ENCODE results near the gene COL7A1. TPM values are rescaled to one million over a fixed set of nuclear protein-coding genes. Genes with fewer than 3 reads are reported as not detected.

Gene COL7A1
- total RNA-seq, 2 experiments from 2014 or later = 1.6 to 2.2 TPM

DNA sequence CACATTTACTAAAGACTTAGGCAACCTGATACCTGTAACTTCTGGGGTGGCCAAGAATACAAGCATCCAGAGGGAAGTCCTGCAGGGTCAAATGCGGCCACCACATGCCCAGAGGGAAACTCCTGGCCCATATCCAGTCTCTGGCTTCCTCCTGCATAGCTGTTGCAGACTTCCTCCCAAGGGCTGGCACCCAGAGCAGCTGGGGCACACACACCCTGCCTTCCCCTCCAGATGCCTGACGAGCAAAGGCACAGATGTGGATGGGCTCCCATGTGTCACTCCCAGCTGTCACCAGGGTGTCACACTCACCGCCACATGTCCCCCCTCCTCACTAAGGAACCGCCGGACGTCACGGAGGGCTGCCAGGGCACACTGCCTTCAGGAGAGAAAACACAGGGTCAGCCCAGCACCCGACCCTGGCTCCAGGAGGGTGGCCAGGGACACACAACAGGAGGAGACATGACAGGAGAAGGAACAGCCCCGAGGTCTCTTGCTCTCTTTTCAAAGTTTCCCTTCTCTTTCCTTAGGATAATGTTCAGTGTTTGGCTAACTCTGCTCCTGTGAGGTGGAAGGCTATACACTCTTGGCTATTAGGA is 51.8 kb downstream of the COL7A1 start:
- Mint-ChIP-seq H3K36me3 (ENCODE audit: low read depth) (peaks cover 51% of the 10 kb centered on the region), H3K4me1 (ENCODE audit: low read depth) (no peaks in the 10 kb centered on the region), H3K27me3 (no peaks in the 10 kb centered on the region), H3K27ac (no peak overlapping the region), H3K4me3 (no peak overlapping the region), H3K9me3 (no peaks in the 10 kb centered on the region)
- ChIA-PET POLR2A (no interaction called here), CTCF (interaction anchor here (2.4 kb wide), 1 partner anchor 107 kb away, joined by 17 read pairs; no protein-coding TSS in a partner anchor)
- no peak for DNase-seq
- intact Hi-C loops (cut with micrococcal nuclease) = loop anchor here (10.0 kb wide), 1 partner anchor 269 kb away; no protein-coding TSS in a partner anchor
- TF ChIP-seq, protein P1, sequence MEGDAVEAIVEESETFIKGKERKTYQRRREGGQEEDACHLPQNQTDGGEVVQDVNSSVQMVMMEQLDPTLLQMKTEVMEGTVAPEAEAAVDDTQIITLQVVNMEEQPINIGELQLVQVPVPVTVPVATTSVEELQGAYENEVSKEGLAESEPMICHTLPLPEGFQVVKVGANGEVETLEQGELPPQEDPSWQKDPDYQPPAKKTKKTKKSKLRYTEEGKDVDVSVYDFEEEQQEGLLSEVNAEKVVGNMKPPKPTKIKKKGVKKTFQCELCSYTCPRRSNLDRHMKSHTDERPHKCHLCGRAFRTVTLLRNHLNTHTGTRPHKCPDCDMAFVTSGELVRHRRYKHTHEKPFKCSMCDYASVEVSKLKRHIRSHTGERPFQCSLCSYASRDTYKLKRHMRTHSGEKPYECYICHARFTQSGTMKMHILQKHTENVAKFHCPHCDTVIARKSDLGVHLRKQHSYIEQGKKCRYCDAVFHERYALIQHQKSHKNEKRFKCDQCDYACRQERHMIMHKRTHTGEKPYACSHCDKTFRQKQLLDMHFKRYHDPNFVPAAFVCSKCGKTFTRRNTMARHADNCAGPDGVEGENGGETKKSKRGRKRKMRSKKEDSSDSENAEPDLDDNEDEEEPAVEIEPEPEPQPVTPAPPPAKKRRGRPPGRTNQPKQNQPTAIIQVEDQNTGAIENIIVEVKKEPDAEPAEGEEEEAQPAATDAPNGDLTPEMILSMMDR (IDR thresholded peaks at IDR 0.05) = no peak
- ATAC-seq = no peak

DNA sequence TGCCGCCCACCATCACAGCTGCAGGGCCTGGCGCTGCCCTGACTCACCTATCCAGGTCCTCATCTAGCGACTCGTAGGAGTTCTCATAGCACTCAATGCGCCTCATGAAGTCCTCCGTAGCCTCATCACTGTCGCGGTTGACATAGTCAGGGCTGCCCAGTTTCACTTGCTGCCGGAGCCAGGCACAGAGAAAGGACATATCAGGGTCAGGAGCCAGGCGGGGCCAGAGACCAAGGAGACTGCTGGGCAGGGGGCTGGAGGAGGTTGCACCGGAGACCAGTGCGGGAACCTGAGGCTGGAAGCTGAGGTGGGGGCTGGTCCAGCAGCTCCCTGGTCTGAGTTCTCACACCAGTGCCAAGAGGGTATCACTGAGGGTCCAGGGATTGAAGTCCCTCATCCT is 56.7 kb downstream of the COL7A1 start:
- no peaks in the 10 kb centered on the region for H3K27me3 Mint-ChIP-seq
- H3K4me3 Mint-ChIP-seq = no peak overlapping the region
- intact Hi-C loops (cut with micrococcal nuclease) = no loop called here
- DNase-seq = no peak
- TF ChIP-seq, protein P1 (IDR thresholded peaks at IDR 0.05) = no peak
- H3K4me1 Mint-ChIP-seq (ENCODE audit: low read depth) = no peaks in the 10 kb centered on the region
- ATAC-seq = no peak
- POLR2A ChIA-PET = no interaction called here
- H3K36me3 Mint-ChIP-seq (ENCODE audit: low read depth) = peaks cover 58% of the 10 kb centered on the region
- no peak overlapping the region for H3K27ac Mint-ChIP-seq
- CTCF ChIA-PET = interaction anchor here (1.3 to 1.4 kb wide), 2 partner anchors 11 to 102 kb away, joined by 4 read pairs; no protein-coding TSS in a partner anchor
- H3K9me3 Mint-ChIP-seq = no peaks in the 10 kb centered on the region

DNA sequence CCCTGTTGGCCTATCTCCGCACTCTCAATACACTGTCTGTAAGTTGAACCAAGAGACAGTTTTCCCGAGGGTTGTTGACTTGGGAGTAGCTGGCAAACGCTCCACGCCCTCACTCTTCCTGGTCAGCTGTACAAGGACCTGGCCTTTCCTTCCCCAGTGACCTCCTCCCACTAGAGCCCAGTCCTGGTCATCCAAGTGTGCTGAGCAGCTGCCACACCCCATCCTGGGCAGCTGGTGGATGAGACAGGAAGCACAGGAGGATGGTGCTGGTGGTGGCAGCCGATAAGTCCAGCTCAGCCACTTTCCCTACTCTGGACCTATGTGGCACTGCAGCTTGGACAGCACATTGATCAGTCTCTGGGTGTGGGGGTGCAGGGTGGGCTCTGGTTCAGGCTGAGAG is 58.3 kb downstream of the COL7A1 start:
- POLR2A ChIA-PET = interaction anchor here (0.6 to 1.0 kb wide), 3 partner anchors 19 to 89 kb away, joined by 3 to 5 read pairs (median 4); no protein-coding TSS in a partner anchor
- Mint-ChIP-seq H3K9me3 (no peaks in the 10 kb centered on the region), H3K4me3 (no peak overlapping the region), H3K27me3 (no peaks in the 10 kb centered on the region), H3K27ac (no peak overlapping the region), H3K36me3 (ENCODE audit: low read depth) (peaks cover 61% of the 10 kb centered on the region), H3K4me1 (ENCODE audit: low read depth) (no peaks in the 10 kb centered on the region)
- TF ChIP-seq, protein P1 (IDR thresholded peaks at IDR 0.05) = no peak
- CTCF ChIA-PET = interaction anchor here (1.2 to 1.4 kb wide), 5 partner anchors 13 to 101 kb away, joined by 3 to 6 read pairs (median 4); no protein-coding TSS in a partner anchor
- intact Hi-C loops (cut with micrococcal nuclease) = no loop called here
- ATAC-seq (no peak), DNase-seq (no peak)

DNA sequence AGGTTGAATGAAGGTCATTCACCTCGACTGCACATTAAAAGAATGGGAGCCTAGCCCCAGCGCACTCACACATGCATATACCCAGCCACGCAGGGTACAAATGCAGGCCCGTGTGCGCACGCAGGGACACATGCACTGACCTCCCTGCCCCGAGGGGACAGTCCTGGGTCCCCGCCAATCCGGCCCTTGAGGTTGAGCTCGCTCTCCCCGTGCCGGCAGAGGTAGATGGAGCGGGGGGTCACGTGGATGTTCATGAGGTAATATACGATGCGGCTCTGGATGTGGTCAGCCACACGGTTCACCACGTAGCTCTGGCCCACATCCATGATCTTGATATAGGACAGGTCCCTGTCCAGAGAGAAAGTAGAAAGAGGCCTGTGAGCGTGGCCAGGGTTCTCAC is 59.0 kb downstream of the COL7A1 start:
- Mint-ChIP-seq H3K9me3 (no peaks in the 10 kb centered on the region), H3K27me3 (no peaks in the 10 kb centered on the region), H3K27ac (no peak overlapping the region), H3K4me1 (ENCODE audit: low read depth) (no peaks in the 10 kb centered on the region), H3K36me3 (ENCODE audit: low read depth) (peaks cover 64% of the 10 kb centered on the region), H3K4me3 (no peak overlapping the region)
- ChIA-PET CTCF (interaction anchor here (1.3 kb wide), 1 partner anchor 13 kb away, joined by 6 read pairs; no protein-coding TSS in a partner anchor), POLR2A (interaction anchor here (0.6 kb wide), 1 partner anchor 20 kb away, joined by 5 read pairs; no protein-coding TSS in a partner anchor)
- TF ChIP-seq, protein P1 (IDR thresholded peaks at IDR 0.05) = no peak
- ATAC-seq (no peak), DNase-seq (no peak)
- intact Hi-C loops (cut with micrococcal nuclease) = no loop called here

DNA sequence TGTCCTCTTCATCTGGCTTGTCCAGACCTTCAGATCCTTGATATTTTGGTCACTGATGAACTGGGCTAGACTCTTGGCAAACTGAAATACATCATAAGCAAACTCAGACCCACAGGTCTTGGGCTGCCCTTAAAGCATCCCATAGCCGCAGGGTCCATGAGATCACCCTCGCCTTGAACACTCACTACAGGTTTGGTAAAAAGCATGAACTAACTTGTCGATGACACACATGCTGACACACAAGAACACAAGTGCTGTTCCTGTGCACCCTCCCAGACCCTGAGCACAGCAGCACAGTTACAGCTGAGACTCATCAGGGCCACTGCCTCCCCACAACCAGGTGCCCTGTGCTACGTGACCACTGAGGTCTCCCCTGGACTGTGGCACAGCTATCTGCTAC is 59.6 kb downstream of the COL7A1 start:
- intact Hi-C loops (cut with micrococcal nuclease) = no loop called here
- CTCF ChIA-PET = interaction anchor here (1.3 kb wide), 1 partner anchor 14 kb away, joined by 6 read pairs; no protein-coding TSS in a partner anchor
- POLR2A ChIA-PET = no interaction called here

More for the DNA sequence above, 59.6 kb downstream of the COL7A1 start:
- Mint-ChIP-seq H3K36me3 (ENCODE audit: low read depth) (peaks cover 64% of the 10 kb centered on the region), H3K9me3 (no peaks in the 10 kb centered on the region), H3K27me3 (no peaks in the 10 kb centered on the region), H3K4me1 (ENCODE audit: low read depth) (no peaks in the 10 kb centered on the region), H3K27ac (no peak overlapping the region), H3K4me3 (no peak overlapping the region)
- ATAC-seq = no peak
- no peak for DNase-seq
- TF ChIP-seq, protein P1 (IDR thresholded peaks at IDR 0.05) = no peak
